Naive B cell (primary cell): Measurements from ENCODE around the gene ERCC4. TPM values are rescaled to one million over a fixed set of nuclear protein-coding genes. Genes with fewer than 3 reads are reported as not detected.

Experiments
- ATAC-seq, 2 donors: fragments of 150-1000 bp; cut with Tn5 transposase; 2 replicates each; pipeline ENCODE4 v1.10.0; 2021; ENCODE audit warnings: low read depth in 2 of 2, mild to moderate bottlenecking in 2 of 2, moderate library complexity in 2 of 2
- DNase-seq: peaks from one replicate; pipeline ENCODE4 v3.0.0; 2022
- H3K27ac Mint-ChIP-seq, 6 donors: one replicate each; pipeline ENCODE4 v1.8.0; 2020 to 2022; ENCODE audit warnings: mild to moderate bottlenecking in 6 of 6, mixed read lengths in 6 of 6, moderate library complexity in 5 of 6, inconsistent platforms in 2 of 6
- H3K27me3 Mint-ChIP-seq, 3 donors: one replicate each; pipeline ENCODE4 v1.8.0; 2021 to 2022; ENCODE audit warnings: mixed read lengths in 3 of 3, mild to moderate bottlenecking in 1 of 3
- H3K36me3 Mint-ChIP-seq, 2 donors: one replicate each; pipeline ENCODE4 v1.8.0; 2020 to 2022; ENCODE audit warnings: mixed read lengths in 2 of 2, inconsistent platforms in 1 of 2, mild to moderate bottlenecking in 1 of 2
- H3K4me1 Mint-ChIP-seq, 3 donors: one replicate each; pipeline ENCODE4 v1.8.0; 2020 to 2022; ENCODE audit warnings: mixed read lengths in 3 of 3, inconsistent platforms in 1 of 3, mild to moderate bottlenecking in 1 of 3, moderate library complexity in 1 of 3
- H3K4me3 Mint-ChIP-seq, 8 donors: one replicate each; pipeline ENCODE4 v1.8.0; 2020 to 2022; ENCODE audit warnings: mild to moderate bottlenecking in 8 of 8, mixed read lengths in 8 of 8, moderate library complexity in 8 of 8, inconsistent platforms in 2 of 8
- H3K9me3 Mint-ChIP-seq, 7 donors: one replicate each; pipeline ENCODE4 v1.8.0; 2020 to 2022; ENCODE audit warnings: mixed read lengths in 7 of 7, mild to moderate bottlenecking in 5 of 7, inconsistent platforms in 2 of 7, moderate library complexity in 1 of 7
- polyA plus RNA-seq, 6 donors: library from polyadenylated mRNA; unstranded; fragments of 300-500 nt; fragmentation: Illumina TruSeq; gene quantifications; one replicate each; pipeline ENCODE4 v1.2.3, GENCODE V29; 2021; ENCODE audit warnings: low read depth in 6 of 6

The ERCC4 gene
- polyA plus RNA-seq, 6 donors from 2014 or later, result 11.9 to 25.5 (median 15.0) TPM

DNA sequence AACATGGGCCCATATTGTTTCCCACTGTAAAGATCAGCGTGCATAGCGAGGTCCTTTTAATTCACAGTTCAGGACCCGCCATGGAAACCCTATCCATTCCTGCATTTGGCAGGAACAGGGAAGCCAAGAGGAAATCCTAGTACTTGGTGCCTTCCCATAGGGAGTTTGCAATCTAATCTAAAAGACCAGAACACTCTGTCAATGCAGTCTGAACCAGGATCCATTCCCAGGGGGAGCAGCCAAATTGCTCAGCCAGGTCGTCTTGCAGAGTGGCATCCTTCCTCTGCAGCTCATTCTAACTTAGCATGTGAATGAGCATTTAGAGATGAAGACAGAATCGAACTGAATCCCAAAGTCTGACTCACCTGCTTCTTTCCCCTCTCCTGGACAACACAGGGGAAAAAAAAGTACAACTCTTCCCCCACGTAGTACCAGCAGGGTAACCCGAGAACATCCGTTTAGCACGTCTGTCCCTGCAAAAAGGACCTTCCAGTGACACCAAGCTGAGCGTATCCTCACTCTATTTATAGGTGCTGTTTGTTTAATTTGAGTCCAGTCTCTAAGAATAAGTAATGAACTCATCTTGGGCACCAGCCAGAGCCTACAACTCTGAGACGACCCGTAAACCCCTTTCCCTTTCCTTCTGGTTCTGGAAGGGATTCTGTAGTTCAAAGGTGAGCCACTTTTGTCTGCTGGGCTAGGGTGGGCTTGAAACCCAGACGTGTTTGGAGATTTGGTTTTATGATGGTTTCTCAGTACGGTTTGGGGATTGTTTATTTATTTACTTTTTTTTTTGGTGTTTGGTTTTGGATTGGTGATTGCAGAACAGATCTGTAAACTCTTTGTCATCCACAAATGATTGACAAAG lies 74.5 kb downstream of the ERCC4 start:
- Mint-ChIP-seq H3K4me3 (no peak overlapping the region), H3K27me3 (peaks cover 0 to 5% (median 0%) of the 10 kb centered on the region in 3 donors), H3K4me1 (peaks cover 27 to 39% (median 29%) of the 10 kb centered on the region in 3 donors), H3K9me3 (peaks cover 6 to 16% (median 12%) of the 10 kb centered on the region in 7 donors), H3K27ac (peak overlapping the region in 1 of 6 donors; percentile 83), H3K36me3 (peaks cover 0 to 8% of the 10 kb centered on the region in 2 donors)
- ATAC-seq (no peak), DNase-seq (no peak)

DNA sequence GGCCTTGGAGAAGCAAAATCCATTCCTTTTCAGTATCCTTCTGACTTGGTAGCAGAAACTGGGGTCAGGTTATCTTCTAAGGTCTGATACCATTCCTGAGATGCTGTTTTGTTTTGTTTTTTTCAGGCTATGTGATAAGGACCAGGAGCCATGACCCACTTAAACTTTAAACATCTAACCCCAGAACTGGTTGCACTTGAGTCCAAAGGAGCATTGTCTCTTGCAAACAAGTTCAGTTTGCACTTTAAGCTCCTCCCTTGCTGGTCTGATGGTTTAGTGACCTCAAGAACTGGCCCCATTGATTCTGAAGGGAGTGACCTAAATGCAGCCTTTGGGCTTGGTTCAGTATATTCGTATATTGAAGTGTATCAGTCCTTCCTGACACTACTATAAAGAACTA lies 75.2 kb downstream of the ERCC4 start:
- Mint-ChIP-seq H3K36me3 (peaks cover 0 to 8% of the 10 kb centered on the region in 2 donors), H3K27me3 (peaks cover 0 to 5% (median 0%) of the 10 kb centered on the region in 3 donors), H3K27ac (peak overlapping the region in 1 of 6 donors; percentile 77), H3K9me3 (peaks cover 6 to 16% (median 12%) of the 10 kb centered on the region in 7 donors), H3K4me3 (no peak overlapping the region), H3K4me1 (peaks cover 34 to 46% (median 36%) of the 10 kb centered on the region in 3 donors)
- no peak for DNase-seq
- no peak for ATAC-seq

DNA sequence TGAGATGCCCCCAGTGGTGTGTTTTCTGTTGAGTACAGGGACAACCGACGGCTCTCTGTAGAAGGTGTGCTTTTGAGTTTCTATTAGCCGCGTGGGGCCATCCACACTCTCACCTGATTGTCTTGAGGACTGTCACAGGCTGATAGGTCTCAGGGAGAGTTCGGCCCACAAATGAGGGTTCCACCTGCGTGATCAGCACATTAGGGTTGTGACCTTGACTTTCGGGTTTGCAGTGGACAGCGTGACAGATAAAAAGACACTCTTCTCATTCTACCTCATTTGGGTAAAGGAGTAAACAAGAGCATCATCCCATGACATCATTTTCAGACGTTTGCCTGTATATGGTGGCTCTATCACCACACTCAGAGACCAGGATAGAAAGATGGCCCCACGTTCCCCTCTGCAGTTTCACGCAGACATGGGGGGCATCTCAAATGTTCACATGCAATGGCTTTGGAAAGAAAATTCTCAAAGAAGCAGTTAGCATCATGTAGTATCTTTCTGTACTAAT lies 76.9 kb downstream of the ERCC4 start:
- H3K27ac Mint-ChIP-seq, result peak overlapping the region in 2 of 6 donors; percentile 19 to 40
- H3K27me3 Mint-ChIP-seq, result peaks cover 0 to 5% (median 0%) of the 10 kb centered on the region in 3 donors
- H3K9me3 Mint-ChIP-seq, result peaks cover 6 to 16% (median 12%) of the 10 kb centered on the region in 7 donors
- peak overlapping the region in 2 of 8 donors; percentile 13 to 61 for H3K4me3 Mint-ChIP-seq
- peaks cover 34 to 51% (median 47%) of the 10 kb centered on the region in 3 donors for H3K4me1 Mint-ChIP-seq
- ATAC-seq, result no peak
- H3K36me3 Mint-ChIP-seq, result peaks cover 0 to 8% of the 10 kb centered on the region in 2 donors
- no peak for DNase-seq

DNA sequence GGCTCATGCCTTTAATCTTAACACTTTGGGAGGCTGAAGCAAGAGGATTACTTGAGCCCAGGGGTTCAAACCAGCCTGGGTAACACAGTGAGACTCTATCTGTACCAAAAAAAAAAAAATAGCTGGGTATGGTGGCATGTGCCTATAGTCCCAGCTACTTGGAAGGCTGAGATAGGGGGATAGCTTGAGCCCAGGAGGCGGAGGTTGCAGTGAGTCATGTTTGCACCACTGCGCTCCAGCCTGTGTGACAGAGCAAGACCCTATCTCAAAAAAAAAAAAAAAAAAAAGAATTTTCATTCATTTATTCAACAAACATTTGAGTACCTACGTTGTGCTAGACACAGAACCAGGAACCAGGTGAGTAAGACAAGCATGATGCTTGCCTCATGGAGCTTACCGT lies 77.6 kb downstream of the ERCC4 start:
- Mint-ChIP-seq H3K4me1 (peaks cover 40 to 56% (median 54%) of the 10 kb centered on the region in 3 donors), H3K36me3 (peaks cover 0 to 8% of the 10 kb centered on the region in 2 donors), H3K27ac (peak overlapping the region in 4 of 6 donors; percentile 58 to 88 (median 76)), H3K9me3 (peaks cover 6 to 16% (median 12%) of the 10 kb centered on the region in 7 donors), H3K4me3 (peak overlapping the region in 5 of 8 donors; percentile 13 to 88 (median 52)), H3K27me3 (peaks cover 0 to 5% (median 0%) of the 10 kb centered on the region in 3 donors)
- ATAC-seq (no peak), DNase-seq (no peak)

DNA sequence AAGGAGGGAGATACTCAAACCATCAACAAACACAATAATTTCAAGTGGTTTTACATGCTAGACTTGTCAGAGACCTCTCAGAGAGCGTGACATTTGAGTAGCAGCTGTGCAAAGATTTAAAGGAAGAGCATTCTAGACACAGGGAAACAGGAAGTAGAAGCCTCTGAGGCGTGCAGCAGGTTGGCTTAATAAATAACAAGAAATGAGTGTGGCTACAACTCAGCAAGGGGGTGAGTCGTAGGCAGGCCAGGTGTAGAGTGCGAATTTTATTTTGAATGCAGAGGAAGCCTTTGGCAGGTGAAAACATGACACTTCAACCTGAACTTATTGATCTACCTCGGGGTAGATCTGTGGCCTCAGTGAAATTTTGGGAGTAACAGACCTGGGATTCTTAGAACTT lies 78.0 kb downstream of the ERCC4 start:
- ATAC-seq (peak; percentile 87 to 88), DNase-seq (peak; percentile 32)
- Mint-ChIP-seq H3K27ac (peak overlapping the region; percentile 1 to 88 (median 76)), H3K27me3 (peaks cover 0 to under 1% (median 0%) of the 10 kb centered on the region in 3 donors), H3K36me3 (peaks cover 0 to 8% of the 10 kb centered on the region in 2 donors), H3K4me3 (peak overlapping the region; percentile 6 to 90 (median 72)), H3K9me3 (peaks cover 6 to 16% (median 12%) of the 10 kb centered on the region in 7 donors), H3K4me1 (peaks cover 44 to 60% (median 58%) of the 10 kb centered on the region in 3 donors)

DNA sequence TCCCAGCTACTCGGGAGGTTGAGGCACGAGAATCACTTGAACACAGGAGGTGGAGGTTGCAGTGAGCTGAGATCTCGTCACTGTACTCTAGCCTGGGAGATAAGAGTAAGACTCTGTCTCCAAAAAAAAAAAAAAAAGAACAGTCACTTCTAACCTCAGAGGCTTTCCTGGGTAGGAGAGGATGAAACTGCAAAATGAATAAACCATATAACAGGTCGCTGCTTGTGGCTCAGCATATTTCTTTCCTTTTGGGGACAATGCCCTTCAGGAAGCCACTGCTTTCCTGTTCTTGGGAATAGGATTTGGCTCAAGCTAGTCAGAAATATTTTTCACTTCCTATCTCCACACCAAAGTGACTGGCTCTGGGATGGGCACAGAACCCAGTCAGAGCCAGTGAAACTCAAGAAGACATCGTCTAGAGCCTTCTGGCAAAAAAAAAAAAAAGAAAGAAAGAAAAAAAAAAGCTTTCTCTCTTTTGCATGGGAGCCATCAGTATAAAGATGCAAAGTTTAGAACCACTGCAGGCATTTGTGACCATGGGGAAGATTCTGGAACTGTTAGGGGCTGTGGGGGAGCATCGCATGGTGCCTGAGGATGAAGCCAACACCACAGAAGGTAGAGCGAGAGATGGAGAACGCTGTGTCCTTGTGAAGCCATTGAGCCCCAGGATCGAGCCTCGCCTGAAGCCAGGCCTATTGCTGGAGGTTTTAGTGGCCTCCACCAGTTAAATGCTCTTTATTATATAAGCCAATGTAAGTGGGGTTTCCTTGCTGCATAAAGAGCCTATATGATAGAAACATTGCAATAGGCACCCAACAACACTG lies 79.3 kb downstream of the ERCC4 start:
- H3K4me3 Mint-ChIP-seq, result peak overlapping the region in 6 of 8 donors; percentile 35 to 82 (median 56)
- H3K9me3 Mint-ChIP-seq, result peaks cover 6 to 16% (median 12%) of the 10 kb centered on the region in 7 donors
- H3K4me1 Mint-ChIP-seq, result peaks cover 52 to 72% (median 69%) of the 10 kb centered on the region in 3 donors
- peak overlapping the region in 5 of 6 donors; percentile 3 to 90 (median 59) for H3K27ac Mint-ChIP-seq
- H3K27me3 Mint-ChIP-seq, result no peaks in the 10 kb centered on the region
- peak in 1 of 2 donors; percentile 46 for ATAC-seq
- no peak for DNase-seq
- H3K36me3 Mint-ChIP-seq, result peaks cover 0 to 8% of the 10 kb centered on the region in 2 donors

DNA sequence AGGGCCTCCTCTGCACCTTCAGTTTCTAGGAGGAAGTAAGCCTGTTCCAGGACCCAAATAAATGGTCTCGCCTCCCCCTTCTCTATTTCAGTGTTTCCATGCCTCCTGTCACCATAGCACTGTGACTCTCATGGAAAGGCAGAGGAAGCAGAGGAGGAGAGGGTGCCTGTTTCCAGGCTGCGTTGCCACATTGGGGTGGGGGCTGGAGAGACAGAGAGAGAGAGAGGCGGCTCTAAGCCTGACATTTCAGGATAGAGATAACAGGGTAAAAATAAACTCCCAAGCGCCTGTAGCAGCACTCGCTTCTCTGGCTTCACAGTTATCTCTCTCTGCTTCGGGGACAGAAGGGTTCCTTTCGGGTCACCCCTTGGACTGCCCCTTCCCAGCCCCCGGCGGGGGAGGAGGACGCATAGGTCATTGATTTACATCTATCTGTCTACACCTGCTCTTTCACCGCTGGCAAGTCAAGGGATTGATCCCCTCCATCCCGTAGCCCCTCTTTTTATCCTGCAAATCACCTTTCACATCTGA lies 80.0 kb downstream of the ERCC4 start:
- no peak for DNase-seq
- peaks cover 52 to 73% (median 69%) of the 10 kb centered on the region in 3 donors for H3K4me1 Mint-ChIP-seq

DNA sequence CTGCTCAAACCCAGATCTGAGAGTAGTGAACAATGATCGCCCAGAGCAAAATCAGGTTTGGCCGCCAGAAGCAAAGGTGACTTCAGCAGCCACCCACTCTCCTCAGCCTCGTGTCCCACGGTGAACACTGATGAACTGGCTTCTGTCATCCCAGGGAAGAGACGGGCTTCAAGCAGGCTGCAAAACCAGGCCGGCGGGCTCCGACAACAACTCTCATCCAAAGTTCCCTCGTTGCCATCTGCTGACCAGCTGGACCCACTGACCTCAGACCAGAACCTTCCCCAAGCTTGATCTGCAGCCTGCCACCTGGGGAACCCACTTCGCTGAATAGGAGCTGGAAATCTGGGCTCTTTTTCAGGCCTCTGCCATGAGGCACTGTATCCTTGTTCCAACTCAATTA lies 81.6 kb downstream of the ERCC4 start:
- ATAC-seq (no peak), DNase-seq (no peak)
- Mint-ChIP-seq H3K4me1 (peaks cover 42 to 66% (median 56%) of the 10 kb centered on the region in 3 donors), H3K36me3 (peaks cover 0 to 3% of the 10 kb centered on the region in 2 donors), H3K4me3 (peak overlapping the region in 1 of 8 donors; percentile 59), H3K27ac (peak overlapping the region in 2 of 6 donors; percentile 8 to 47), H3K27me3 (no peaks in the 10 kb centered on the region), H3K9me3 (peaks cover 2 to 11% (median 7%) of the 10 kb centered on the region in 7 donors)

More for the DNA sequence above, 80.0 kb downstream of the ERCC4 start:
- H3K4me3 Mint-ChIP-seq, result peak overlapping the region in 5 of 8 donors; percentile 39 to 82 (median 71)
- peaks cover 6 to 16% (median 12%) of the 10 kb centered on the region in 7 donors for H3K9me3 Mint-ChIP-seq
- H3K36me3 Mint-ChIP-seq, result peaks cover 0 to 8% of the 10 kb centered on the region in 2 donors
- H3K27ac Mint-ChIP-seq, result peak overlapping the region in 4 of 6 donors; percentile 3 to 73 (median 58)
- ATAC-seq, result peak in 1 of 2 donors; percentile 67
- H3K27me3 Mint-ChIP-seq, result no peaks in the 10 kb centered on the region

Other genes starting within 250 kb of the ERCC4 start
- gene MRTFB, start 151.2 kb downstream of the ERCC4 start, polyA plus RNA-seq, result 10 to 100 TPM in 1 of 6 donors, 1 to 10 TPM in 4, under 1 TPM in 1; 0.45 to 10.6 (median 8.2) TPM